ENCODE measurements around the gene SASH1.

DNA sequence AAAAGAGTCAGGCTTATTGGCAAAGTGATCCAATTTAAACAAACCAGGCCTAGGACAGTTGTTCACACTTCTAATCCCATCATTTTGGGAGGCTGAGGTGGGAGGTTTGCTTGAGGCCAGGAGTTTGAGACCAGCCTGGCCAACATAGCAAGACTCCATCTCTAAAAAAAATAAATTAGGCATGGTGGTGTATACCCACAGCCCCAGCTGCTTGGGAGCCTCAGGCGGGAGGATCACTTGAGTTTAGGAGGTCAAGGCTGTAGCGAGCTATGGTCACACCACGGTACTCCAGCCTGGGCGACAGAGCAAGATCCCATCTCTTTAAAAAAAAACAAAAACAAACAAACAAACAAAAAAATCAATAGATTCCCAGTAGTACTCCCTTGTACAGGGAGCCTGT lies 86.8 kb downstream of the SASH1 start:
- TF ChIP-seq, protein P1, sequence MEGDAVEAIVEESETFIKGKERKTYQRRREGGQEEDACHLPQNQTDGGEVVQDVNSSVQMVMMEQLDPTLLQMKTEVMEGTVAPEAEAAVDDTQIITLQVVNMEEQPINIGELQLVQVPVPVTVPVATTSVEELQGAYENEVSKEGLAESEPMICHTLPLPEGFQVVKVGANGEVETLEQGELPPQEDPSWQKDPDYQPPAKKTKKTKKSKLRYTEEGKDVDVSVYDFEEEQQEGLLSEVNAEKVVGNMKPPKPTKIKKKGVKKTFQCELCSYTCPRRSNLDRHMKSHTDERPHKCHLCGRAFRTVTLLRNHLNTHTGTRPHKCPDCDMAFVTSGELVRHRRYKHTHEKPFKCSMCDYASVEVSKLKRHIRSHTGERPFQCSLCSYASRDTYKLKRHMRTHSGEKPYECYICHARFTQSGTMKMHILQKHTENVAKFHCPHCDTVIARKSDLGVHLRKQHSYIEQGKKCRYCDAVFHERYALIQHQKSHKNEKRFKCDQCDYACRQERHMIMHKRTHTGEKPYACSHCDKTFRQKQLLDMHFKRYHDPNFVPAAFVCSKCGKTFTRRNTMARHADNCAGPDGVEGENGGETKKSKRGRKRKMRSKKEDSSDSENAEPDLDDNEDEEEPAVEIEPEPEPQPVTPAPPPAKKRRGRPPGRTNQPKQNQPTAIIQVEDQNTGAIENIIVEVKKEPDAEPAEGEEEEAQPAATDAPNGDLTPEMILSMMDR (tag by site-specific recombination; IDR thresholded peaks at IDR 0.05): no peak
- no peak for TF ChIP-seq ZNF335 (tag by site-specific recombination; conservative IDR thresholded peaks at IDR 0.05)
- TF ChIP-seq, protein P2, sequence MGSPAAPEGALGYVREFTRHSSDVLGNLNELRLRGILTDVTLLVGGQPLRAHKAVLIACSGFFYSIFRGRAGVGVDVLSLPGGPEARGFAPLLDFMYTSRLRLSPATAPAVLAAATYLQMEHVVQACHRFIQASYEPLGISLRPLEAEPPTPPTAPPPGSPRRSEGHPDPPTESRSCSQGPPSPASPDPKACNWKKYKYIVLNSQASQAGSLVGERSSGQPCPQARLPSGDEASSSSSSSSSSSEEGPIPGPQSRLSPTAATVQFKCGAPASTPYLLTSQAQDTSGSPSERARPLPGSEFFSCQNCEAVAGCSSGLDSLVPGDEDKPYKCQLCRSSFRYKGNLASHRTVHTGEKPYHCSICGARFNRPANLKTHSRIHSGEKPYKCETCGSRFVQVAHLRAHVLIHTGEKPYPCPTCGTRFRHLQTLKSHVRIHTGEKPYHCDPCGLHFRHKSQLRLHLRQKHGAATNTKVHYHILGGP (tag by site-specific recombination; IDR thresholded peaks at IDR 0.05): no peak
- no peak for TF ChIP-seq KLF16 (tag by site-specific recombination; IDR thresholded peaks at IDR 0.05)
- no peak for TF ChIP-seq ZNF521 (tag by site-specific recombination; IDR thresholded peaks at IDR 0.05)
- TF ChIP-seq ZBTB1 (tag by site-specific recombination; IDR thresholded peaks at IDR 0.05): no peak

All from HEK293 (cell line).